ENCODE data around the gene CAPSL.
"Not testable (repeated sequence)": the region's sequence is repeated elsewhere in the genome, so short reads cannot be mapped to it uniquely, and the experiment has no call there.

CAPSL gene

GRCh38 chr5:35979715-35980114, 41.3 kb upstream of the CAPSL start (continued):
- TF ChIP-seq, protein P1, sequence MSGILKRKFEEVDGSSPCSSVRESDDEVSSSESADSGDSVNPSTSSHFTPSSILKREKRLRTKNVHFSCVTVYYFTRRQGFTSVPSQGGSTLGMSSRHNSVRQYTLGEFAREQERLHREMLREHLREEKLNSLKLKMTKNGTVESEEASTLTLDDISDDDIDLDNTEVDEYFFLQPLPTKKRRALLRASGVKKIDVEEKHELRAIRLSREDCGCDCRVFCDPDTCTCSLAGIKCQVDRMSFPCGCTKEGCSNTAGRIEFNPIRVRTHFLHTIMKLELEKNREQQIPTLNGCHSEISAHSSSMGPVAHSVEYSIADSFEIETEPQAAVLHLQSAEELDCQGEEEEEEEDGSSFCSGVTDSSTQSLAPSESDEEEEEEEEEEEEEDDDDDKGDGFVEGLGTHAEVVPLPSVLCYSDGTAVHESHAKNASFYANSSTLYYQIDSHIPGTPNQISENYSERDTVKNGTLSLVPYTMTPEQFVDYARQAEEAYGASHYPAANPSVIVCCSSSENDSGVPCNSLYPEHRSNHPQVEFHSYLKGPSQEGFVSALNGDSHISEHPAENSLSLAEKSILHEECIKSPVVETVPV (CRISPR knock-in tag; IDR thresholded peaks at IDR 0.05) = no peak

- not testable (repeated sequence) for ATAC-seq
Measured at GRCh38 chr5:35976859-35977258, 38.4 kb upstream of the CAPSL start.

DNA sequence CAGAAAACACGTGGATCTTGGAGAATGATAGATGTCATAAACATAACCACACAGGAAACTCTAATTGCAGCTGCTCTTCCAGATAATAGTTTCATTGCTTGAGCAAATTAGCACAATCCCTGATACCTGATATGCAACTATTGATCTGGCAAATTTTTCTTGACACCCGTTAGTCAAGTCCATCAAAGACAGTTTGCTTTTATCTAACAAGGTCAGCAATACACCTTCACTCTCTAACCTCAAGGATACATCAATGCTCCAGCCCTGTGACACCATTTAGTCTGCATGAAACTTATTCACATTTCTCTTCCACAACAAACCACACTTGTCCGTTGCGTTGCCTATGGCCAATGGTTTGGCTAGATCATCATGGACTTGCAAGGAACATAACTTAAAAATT, 36.1 kb upstream of the CAPSL start:
- TF ChIP-seq CREB5 (CRISPR knock-in tag; IDR thresholded peaks at IDR 0.05; ENCODE audit: low read depth) = no peak
- no peak for TF ChIP-seq ZNF70 (CRISPR knock-in tag; IDR thresholded peaks at IDR 0.05)
- no peak for TF ChIP-seq TOX (CRISPR knock-in tag; IDR thresholded peaks at IDR 0.05; ENCODE audit: borderline replicate concordance)
- no peak for TF ChIP-seq PATZ1 (CRISPR knock-in tag; IDR thresholded peaks at IDR 0.05; ENCODE audit: borderline replicate concordance)
- TF ChIP-seq, protein P2, sequence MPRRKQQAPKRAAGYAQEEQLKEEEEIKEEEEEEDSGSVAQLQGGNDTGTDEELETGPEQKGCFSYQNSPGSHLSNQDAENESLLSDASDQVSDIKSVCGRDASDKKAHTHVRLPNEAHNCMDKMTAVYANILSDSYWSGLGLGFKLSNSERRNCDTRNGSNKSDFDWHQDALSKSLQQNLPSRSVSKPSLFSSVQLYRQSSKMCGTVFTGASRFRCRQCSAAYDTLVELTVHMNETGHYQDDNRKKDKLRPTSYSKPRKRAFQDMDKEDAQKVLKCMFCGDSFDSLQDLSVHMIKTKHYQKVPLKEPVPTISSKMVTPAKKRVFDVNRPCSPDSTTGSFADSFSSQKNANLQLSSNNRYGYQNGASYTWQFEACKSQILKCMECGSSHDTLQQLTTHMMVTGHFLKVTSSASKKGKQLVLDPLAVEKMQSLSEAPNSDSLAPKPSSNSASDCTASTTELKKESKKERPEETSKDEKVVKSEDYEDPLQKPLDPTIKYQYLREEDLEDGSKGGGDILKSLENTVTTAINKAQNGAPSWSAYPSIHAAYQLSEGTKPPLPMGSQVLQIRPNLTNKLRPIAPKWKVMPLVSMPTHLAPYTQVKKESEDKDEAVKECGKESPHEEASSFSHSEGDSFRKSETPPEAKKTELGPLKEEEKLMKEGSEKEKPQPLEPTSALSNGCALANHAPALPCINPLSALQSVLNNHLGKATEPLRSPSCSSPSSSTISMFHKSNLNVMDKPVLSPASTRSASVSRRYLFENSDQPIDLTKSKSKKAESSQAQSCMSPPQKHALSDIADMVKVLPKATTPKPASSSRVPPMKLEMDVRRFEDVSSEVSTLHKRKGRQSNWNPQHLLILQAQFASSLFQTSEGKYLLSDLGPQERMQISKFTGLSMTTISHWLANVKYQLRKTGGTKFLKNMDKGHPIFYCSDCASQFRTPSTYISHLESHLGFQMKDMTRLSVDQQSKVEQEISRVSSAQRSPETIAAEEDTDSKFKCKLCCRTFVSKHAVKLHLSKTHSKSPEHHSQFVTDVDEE (CRISPR knock-in tag; IDR thresholded peaks at IDR 0.05) = no peak
- TF ChIP-seq ZNF565 (CRISPR knock-in tag; conservative IDR thresholded peaks at IDR 0.05; ENCODE audit: low read depth) = no peak
- no peak for TF ChIP-seq PPARA (CRISPR knock-in tag; IDR thresholded peaks at IDR 0.05; ENCODE audit: borderline replicate concordance)
- no peak for TF ChIP-seq BACH2 (CRISPR knock-in tag; IDR thresholded peaks at IDR 0.05; ENCODE audit: borderline replicate concordance)
- no peak for TF ChIP-seq RARB (CRISPR knock-in tag; IDR thresholded peaks at IDR 0.05)
- no peak for TF ChIP-seq ZFP30 (CRISPR knock-in tag; IDR thresholded peaks at IDR 0.05)
- no peak for TF ChIP-seq GLIS3 (CRISPR knock-in tag; IDR thresholded peaks at IDR 0.05)
- TF ChIP-seq OSR1 (CRISPR knock-in tag; IDR thresholded peaks at IDR 0.05) = no peak
- no peak for TF ChIP-seq ISL1 (CRISPR knock-in tag; IDR thresholded peaks at IDR 0.05)
- TF ChIP-seq ESRRG (CRISPR knock-in tag; IDR thresholded peaks at IDR 0.05) = no peak
- TF ChIP-seq, protein P3, sequence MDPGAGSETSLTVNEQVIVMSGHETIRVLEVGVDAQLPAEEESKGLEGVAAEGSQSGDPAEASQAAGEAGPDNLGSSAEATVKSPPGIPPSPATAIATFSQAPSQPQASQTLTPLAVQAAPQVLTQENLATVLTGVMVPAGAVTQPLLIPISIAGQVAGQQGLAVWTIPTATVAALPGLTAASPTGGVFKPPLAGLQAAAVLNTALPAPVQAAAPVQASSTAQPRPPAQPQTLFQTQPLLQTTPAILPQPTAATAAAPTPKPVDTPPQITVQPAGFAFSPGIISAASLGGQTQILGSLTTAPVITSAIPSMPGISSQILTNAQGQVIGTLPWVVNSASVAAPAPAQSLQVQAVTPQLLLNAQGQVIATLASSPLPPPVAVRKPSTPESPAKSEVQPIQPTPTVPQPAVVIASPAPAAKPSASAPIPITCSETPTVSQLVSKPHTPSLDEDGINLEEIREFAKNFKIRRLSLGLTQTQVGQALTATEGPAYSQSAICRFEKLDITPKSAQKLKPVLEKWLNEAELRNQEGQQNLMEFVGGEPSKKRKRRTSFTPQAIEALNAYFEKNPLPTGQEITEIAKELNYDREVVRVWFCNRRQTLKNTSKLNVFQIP (CRISPR knock-in tag; IDR thresholded peaks at IDR 0.05; ENCODE audit: borderline replicate concordance, low read depth) = no peak
- no peak for TF ChIP-seq TCF4 (CRISPR knock-in tag; IDR thresholded peaks at IDR 0.05; ENCODE audit: borderline replicate concordance)
- TF ChIP-seq SNAI2 (CRISPR knock-in tag; IDR thresholded peaks at IDR 0.05) = no peak
- TF ChIP-seq ZC3H10 (CRISPR knock-in tag; IDR thresholded peaks at IDR 0.05) = no peak
- no peak for TF ChIP-seq ARNTL (CRISPR knock-in tag; IDR thresholded peaks at IDR 0.05; ENCODE audit: borderline replicate concordance, low read depth)
- TF ChIP-seq, protein P1 (CRISPR knock-in tag; IDR thresholded peaks at IDR 0.05) = no peak
- no peak for ATAC-seq

Data from SK-N-SH treated with all-trans-retinoic acid at 6 μM for 48 hours (cell line).